Endodermal cell (in vitro differentiated cells): Measurements from ENCODE around the gene SCARF1. TPM values are rescaled to one million over a fixed set of nuclear protein-coding genes. Genes with fewer than 3 reads are reported as not detected.
A peak's percentile ranks its signal among the peaks of the same experiment; 100 is the strongest.

Source experiments
- DNase-seq: peaks from one replicate; pipeline ENCODE4 v3.0.0-alpha.2; 2017
- H3K27ac ChIP-seq: 2 replicates; pipeline ENCODE4 v1.5.1; 2013; ENCODE audit warnings: mild to moderate bottlenecking, low read depth, low read length, moderate library complexity
- H3K27me3 ChIP-seq: 2 replicates; pipeline ENCODE4 v1.6.1; 2013; ENCODE audit warnings: mild to moderate bottlenecking, low read length, moderate library complexity; ENCODE audit not compliant: insufficient read depth, control insufficient read depth, poor library complexity, severe bottlenecking
- H3K36me3 ChIP-seq: 2 replicates; pipeline ENCODE4 v1.7.0; 2013; ENCODE audit warnings: mild to moderate bottlenecking, low read length, moderate library complexity; ENCODE audit not compliant: control insufficient read depth, insufficient read depth
- H3K4me1 ChIP-seq: one replicate; pipeline ENCODE4 v1.7.0; 2013; ENCODE audit warnings: low read length; ENCODE audit not compliant: control insufficient read depth, insufficient read depth
- H3K4me3 ChIP-seq: 2 replicates; pipeline ENCODE4 v1.5.1; 2013; ENCODE audit warnings: mild to moderate bottlenecking, low read length, moderate library complexity
- H3K9ac ChIP-seq: 2 replicates; pipeline ENCODE4 v1.6.1; 2013; ENCODE audit warnings: mild to moderate bottlenecking, low read length, moderate library complexity; ENCODE audit not compliant: poor library complexity, severe bottlenecking; ENCODE audit errors: extremely low read depth
- H3K9me3 ChIP-seq: 2 replicates; pipeline ENCODE4 v1.6.1; 2013; ENCODE audit warnings: mild to moderate bottlenecking, low read length, moderate library complexity; ENCODE audit not compliant: control insufficient read depth
- H3K27ac Mint-ChIP-seq: 2 replicates; pipeline ENCODE4 v1.8.0; 2020; ENCODE audit warnings: mixed read lengths
- H3K27me3 Mint-ChIP-seq: 2 replicates; pipeline ENCODE4 v1.8.0; 2021; ENCODE audit warnings: mild to moderate bottlenecking, mixed read lengths; ENCODE audit not compliant: insufficient read depth
- H3K36me3 Mint-ChIP-seq: 2 replicates; pipeline ENCODE4 v1.8.0; 2020; ENCODE audit warnings: low read depth, mixed read lengths
- H3K4me1 Mint-ChIP-seq: 2 replicates; pipeline ENCODE4 v1.8.0; 2020; ENCODE audit warnings: mixed read lengths
- H3K4me3 Mint-ChIP-seq: 2 replicates; pipeline ENCODE4 v1.8.0; 2020; ENCODE audit warnings: mild to moderate bottlenecking, moderate library complexity, mixed read lengths
- H3K9me3 Mint-ChIP-seq: 2 replicates; pipeline ENCODE4 v1.8.0; 2020; ENCODE audit warnings: mild to moderate bottlenecking, mixed read lengths
- WGBS, 2 experiments: methylation state at CpG; one replicate each; pipeline versions ENCODE4 v1.1.5 to v1.1.7; 2013; ENCODE audit warnings: missing lambda C conversion rate in 2 of 2, mixed read lengths in 1 of 2; ENCODE audit not compliant: insufficient coverage in 1 of 2, insufficient read length in 1 of 2; 5-methylcytosine and 5-hydroxymethylcytosine counted together
- total RNA-seq, 2 donors: library from RNA; stranded (reverse); fragmentation: NEBNext Ultra II Directional in 1 of 2; extraction: Animal tissue kit (Norgen Biotek cat#: 25700) in 1 of 2; gene quantifications; 2 replicates in 1 of 2; 3 replicates in 1 of 2; pipeline ENCODE4 v1.2.1, GENCODE V29; 2021
- TF ChIP-seq, protein P1 (sequence below): fragments of 200-600 bp; sonication (generic); conservative IDR thresholded peaks from 2 replicates; pipeline ENCODE4 v1.5.0; 2021; ENCODE audit warnings: antibody characterized with exemption, mild to moderate bottlenecking

SCARF1 gene
- total RNA-seq, 2 donors from 2014 or later = 0.75 to 0.89 TPM

DNA sequence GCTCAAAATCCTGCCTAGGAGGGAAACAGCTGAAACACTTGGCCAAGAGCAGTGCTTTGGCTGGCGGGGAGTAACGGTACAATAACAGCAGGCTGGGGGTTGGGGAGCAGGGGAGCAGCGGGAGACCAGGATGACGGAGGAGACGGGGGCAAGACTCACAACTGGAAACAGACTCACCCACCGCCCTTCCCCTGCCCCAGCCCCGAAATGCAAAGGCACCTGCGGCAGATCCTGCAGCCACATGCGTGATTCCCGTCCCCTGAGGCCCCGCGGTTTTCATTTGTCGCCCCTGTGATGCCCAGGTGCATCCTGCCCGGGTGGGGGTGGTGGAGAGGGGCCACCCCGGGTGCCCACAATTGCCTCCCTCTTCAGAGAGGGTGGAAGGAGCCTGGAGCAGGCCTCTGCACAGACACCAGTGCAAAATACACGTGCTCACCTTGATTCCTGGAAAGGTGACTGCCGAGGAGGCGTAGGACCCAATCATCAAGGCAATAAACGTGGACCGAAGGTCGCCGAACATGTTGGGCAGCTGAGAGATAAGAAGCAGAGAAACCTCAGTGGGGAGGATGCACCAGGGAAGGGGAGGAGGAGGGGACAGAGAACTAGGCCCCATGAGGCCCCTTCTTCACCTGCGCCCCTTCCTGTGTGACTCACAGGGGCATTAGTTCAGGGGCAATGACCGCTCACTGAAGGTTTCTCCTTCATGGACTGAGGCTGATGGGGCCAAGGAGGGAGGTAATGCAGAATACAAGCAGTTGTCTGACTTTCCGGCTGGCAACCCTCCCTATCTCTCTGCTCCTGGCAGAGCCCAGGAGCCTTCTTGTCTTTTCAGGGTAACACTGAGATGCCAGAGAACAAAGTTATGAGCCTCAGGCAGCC lies 52.5 kb downstream of the SCARF1 start:
- H3K27ac ChIP-seq = no peak overlapping the region
- no peak overlapping the region for H3K9ac ChIP-seq
- H3K9me3 Mint-ChIP-seq = no peaks in the 10 kb centered on the region
- H3K36me3 Mint-ChIP-seq = peaks cover 8% of the 10 kb centered on the region
- H3K27me3 Mint-ChIP-seq = peaks cover 92% of the 10 kb centered on the region
- H3K27ac Mint-ChIP-seq = no peak overlapping the region
- no peak overlapping the region for H3K4me3 Mint-ChIP-seq
- peaks cover 79% of the 10 kb centered on the region for H3K27me3 ChIP-seq
- H3K36me3 ChIP-seq = no peaks in the 10 kb centered on the region
- H3K4me1 ChIP-seq = peaks cover 9% of the 10 kb centered on the region
- TF ChIP-seq, protein P1, sequence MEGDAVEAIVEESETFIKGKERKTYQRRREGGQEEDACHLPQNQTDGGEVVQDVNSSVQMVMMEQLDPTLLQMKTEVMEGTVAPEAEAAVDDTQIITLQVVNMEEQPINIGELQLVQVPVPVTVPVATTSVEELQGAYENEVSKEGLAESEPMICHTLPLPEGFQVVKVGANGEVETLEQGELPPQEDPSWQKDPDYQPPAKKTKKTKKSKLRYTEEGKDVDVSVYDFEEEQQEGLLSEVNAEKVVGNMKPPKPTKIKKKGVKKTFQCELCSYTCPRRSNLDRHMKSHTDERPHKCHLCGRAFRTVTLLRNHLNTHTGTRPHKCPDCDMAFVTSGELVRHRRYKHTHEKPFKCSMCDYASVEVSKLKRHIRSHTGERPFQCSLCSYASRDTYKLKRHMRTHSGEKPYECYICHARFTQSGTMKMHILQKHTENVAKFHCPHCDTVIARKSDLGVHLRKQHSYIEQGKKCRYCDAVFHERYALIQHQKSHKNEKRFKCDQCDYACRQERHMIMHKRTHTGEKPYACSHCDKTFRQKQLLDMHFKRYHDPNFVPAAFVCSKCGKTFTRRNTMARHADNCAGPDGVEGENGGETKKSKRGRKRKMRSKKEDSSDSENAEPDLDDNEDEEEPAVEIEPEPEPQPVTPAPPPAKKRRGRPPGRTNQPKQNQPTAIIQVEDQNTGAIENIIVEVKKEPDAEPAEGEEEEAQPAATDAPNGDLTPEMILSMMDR = no peak
- WGBS, 2 experiments = 89 to 91% methylated on average over 20 to 25 of the region's 25 CpGs
- no peak overlapping the region for H3K4me3 ChIP-seq
- H3K9me3 ChIP-seq = no peaks in the 10 kb centered on the region
- no peak for DNase-seq
- peaks cover 4% of the 10 kb centered on the region for H3K4me1 Mint-ChIP-seq

- H3K36me3 Mint-ChIP-seq = peaks cover 8% of the 10 kb centered on the region
- Histone ChIP-seq H3K9ac (no peak overlapping the region), H3K36me3 (no peaks in the 10 kb centered on the region), H3K4me1 (peaks cover 9% of the 10 kb centered on the region), H3K9me3 (no peaks in the 10 kb centered on the region), H3K27ac (no peak overlapping the region), H3K27me3 (peaks cover 89% of the 10 kb centered on the region), H3K4me3 (no peak overlapping the region)
- DNase-seq = peak; percentile 64
- no peaks in the 10 kb centered on the region for H3K9me3 Mint-ChIP-seq
- peaks cover 6% of the 10 kb centered on the region for H3K4me1 Mint-ChIP-seq
- no peak overlapping the region for H3K27ac Mint-ChIP-seq
- 94 to 95% methylated on average over 15 to 39 of the region's 40 CpGs for WGBS, 2 experiments
- H3K27me3 Mint-ChIP-seq = peaks cover 95% of the 10 kb centered on the region
- no peak overlapping the region for H3K4me3 Mint-ChIP-seq
- TF ChIP-seq, protein P1 = no peak
Measured at GRCh38 chr17:1591474-1592090, 54.0 kb downstream of the SCARF1 start.

- DNase-seq = no peak
- H3K27ac Mint-ChIP-seq = no peak overlapping the region
- WGBS, 2 experiments = 91% methylated on average over 13 to 38 of the region's 38 CpGs
- H3K9me3 Mint-ChIP-seq = no peaks in the 10 kb centered on the region
- H3K4me3 Mint-ChIP-seq = no peak overlapping the region
- no peaks in the 10 kb centered on the region for H3K9me3 ChIP-seq
- H3K4me1 ChIP-seq = peaks cover 9% of the 10 kb centered on the region
- TF ChIP-seq, protein P1 = no peak
- H3K27me3 ChIP-seq = peaks cover 89% of the 10 kb centered on the region
- H3K27ac ChIP-seq = no peak overlapping the region
- H3K36me3 Mint-ChIP-seq = peaks cover 8% of the 10 kb centered on the region
- H3K4me3 ChIP-seq = no peak overlapping the region
- H3K27me3 Mint-ChIP-seq = peaks cover 95% of the 10 kb centered on the region
- H3K9ac ChIP-seq = no peak overlapping the region
- H3K36me3 ChIP-seq = no peaks in the 10 kb centered on the region
- H3K4me1 Mint-ChIP-seq = peaks cover 6% of the 10 kb centered on the region
Measured at GRCh38 chr17:1590747-1591473, 54.6 kb downstream of the SCARF1 start.
